ENCODE results near the gene TSPAN18.

The TSPAN18 gene

GRCh38 chr11:44804449-44805437 lies 78.0 kb downstream of the TSPAN18 start:
- DNase-seq: no peak

DNA sequence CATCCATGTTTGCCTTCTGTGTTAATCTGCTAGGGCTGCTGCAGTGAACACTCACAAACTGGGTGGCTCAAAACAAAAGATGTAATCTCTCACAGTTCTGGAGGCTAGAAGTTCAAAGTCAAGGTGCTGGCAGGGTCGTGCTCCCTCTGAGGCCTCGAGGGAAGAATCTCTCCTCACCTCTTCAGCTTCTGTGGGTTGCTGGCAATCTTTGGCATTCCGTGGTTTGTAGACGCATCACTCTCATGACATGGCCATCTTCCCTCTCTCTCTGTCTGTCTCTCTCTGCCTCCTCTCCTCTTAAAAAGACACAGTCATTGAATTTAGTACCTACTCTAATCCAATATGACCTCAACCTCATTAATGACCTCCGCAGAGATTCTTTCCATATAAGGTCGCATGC lies 78.8 kb downstream of the TSPAN18 start:
- DNase-seq: no peak

DNA sequence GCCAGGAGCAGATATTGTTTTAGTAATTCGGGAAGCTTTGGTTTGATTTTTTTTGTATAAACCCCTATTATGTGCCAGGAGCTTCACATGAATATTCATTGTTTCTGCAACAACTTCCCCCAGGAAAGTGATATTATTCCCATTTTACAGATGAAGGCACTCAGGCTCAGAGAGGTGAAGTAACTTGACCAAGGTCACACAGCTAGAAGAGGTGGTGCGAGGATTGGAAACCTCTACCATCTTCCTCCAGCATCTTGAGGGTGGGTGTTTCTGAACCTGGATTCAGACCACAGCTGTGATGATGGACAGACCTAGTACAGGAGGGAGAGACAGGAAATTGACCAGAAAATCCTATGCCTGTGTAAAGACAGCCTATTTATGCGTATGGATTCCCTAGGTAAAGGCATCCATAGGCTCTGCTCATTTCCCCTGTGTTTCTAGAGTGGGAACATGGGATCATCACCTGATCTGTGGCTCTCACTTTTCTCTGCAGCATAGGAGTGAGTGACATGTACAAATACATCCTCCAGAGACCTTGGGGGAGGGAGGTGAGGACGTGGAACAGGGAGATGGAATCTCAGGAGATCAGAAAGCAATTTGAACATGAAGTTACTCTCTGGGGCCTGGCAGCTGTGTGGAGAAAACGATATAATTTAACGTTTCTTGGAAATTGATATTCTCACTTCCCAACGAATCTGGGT lies 81.4 kb downstream of the TSPAN18 start:
- no peak for DNase-seq

DNA sequence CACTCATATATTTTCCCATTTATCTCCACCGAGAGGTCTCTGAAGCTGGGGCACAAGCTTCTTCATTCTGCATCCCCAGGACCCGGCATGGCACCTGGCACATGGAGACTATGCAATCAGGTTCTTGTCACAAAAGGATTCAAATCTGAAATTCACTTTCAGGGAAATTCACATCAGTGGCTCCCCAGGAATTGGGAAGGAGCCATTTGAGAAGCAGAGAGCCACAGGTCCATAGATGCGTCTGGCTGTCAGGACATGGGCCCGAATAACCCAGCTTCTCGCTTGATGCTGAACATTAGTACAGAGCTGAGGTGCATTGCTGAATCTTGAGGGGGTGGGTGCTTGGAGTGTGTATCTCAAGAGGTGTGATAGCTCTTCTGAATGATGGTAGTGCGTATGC lies 82.5 kb downstream of the TSPAN18 start:
- DNase-seq: no peak

- no peak for DNase-seq
Observed at GRCh38 chr11:44811841-44812448, 85.2 kb downstream of the TSPAN18 start.

DNA sequence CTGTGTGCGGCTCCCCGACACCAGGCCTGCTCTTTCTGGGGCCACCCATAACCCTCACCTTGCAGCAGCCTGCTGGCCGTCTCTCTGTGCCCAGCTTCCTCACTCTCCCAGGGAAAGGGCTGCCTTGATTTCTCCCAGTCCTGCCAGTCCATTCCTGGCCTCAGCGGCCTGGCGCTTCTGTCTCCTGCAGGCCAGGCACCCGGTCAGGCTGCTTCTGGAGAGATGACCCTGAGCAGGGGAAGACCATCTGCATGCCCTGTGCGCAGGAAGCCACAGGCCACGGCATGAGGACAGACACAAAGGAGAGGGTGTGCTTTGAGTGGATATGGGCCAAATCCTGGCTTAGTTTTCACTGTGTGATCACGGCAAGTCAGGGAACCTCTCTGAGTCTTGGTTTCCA lies 86.2 kb downstream of the TSPAN18 start:
- DNase-seq: no peak

GRCh38 chr11:44813401-44813800 lies 86.6 kb downstream of the TSPAN18 start:
- DNase-seq: no peak

DNA sequence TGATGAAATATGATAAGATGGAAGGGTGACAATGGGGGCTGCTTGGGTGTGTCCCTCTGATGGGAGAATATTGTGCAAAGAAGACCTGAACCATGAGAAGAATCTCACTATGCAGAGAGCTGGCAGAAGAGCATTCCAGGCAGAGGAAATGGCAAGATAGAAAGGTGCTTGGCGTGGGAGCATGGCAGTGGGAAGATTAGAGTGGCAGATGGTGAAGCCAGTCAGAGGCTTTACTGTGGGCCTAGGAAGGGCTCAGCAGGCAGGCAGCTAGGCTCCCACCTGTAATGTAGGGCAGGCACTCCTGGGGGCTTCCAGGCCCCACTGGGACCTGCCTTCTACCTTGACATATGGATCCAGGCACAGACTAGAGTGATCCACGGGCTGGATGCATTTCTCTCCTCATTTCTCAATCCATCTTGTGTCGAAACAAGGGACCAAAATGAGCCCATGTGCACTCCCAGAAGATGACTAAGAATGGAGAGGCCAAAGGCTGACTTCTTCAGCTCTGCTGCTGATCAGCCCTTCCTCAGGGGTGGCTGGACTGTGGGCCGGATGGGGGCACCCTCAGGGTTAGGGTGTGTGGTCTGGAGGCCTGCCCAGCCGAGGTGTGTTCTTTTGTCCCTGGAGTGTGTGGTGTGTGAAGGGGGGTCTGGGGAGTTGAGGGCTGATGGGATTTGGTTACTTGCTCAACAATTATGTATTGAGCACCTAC lies 88.3 kb downstream of the TSPAN18 start:
- no peak for DNase-seq

GRCh38 chr11:44815917-44816456 lies 89.2 kb downstream of the TSPAN18 start:
- DNase-seq: no peak

DNA sequence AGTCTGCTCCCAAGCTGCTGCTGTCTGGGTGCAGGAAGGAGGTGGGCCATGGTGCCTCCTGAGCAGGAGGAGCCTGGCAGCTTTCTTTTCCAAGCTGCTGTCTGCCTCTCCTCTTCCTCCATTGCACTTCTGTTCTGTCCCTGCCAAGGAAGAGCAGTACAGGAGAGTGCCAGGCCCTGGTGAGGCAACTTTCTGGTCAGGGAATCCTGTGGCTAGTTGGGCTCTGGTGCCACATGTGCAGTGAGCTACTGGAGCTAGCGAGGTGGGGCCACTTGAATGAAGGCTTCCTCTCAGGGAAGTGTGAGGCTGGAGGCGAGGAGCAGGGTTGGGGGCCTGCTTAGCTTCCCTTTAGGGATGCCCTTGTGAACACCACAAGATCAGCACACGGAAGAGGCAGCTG lies 90.0 kb downstream of the TSPAN18 start:
- DNase-seq: no peak

DNA sequence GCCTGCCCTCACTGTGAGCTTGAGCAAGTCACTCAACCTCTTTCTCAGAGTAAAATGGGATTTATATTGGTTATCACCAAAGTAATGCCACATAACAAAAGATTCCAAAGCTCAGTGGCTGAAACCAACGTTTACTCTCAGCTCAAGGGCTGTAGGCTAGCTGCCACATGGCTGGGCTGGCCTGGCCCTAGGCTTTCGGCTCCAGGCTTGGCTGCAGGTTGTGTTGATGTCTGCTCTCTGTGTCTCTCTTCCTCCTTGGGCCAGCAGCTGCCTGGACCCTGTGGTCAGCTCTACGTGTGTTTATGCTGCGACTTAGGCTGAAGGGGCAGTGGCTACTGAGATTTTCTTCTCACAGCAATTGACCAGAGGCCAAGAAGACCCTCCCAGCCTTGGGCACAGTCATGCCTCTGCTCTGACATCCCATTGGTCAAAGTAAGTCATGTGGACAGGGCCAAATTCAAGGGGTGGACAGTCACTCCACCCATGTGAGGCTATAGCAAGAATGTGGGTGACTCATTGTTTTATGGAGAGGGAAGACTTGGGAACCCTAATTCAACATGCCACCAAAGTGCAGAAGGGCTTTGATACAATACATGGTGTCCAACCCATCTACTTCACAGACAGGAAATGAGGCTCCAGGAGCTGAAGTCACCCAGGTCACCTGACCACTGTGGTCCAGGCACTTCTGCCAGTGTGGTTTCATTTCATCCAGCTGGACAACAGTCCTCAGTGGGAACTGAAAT lies 90.6 kb downstream of the TSPAN18 start:
- DNase-seq: no peak

DNA sequence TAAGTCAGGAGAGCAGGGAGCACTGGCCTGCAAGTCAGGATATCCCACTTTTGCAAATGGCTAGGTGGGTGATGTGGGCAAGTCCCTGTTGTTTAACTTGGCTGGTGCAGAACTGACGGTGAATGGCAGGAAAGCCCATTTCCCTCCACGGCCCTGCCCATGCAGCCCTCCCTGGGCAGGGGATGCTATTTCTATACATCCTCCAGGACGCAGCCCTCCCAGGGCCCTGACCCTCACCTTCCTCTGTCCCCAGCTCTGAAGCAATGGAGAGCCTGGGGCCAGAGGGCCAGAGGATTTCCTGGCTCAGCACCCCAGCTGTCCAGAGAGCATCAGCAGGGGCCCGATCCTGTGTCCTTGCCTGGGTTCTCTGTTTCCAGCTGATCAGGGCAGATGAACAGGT lies 91.3 kb downstream of the TSPAN18 start:
- DNase-seq: no peak

GRCh38 chr11:44819346-44819745 lies 92.6 kb downstream of the TSPAN18 start:
- no peak for DNase-seq

- no peak for DNase-seq
Observed at GRCh38 chr11:44822369-44822768, 95.6 kb downstream of the TSPAN18 start.

DNA sequence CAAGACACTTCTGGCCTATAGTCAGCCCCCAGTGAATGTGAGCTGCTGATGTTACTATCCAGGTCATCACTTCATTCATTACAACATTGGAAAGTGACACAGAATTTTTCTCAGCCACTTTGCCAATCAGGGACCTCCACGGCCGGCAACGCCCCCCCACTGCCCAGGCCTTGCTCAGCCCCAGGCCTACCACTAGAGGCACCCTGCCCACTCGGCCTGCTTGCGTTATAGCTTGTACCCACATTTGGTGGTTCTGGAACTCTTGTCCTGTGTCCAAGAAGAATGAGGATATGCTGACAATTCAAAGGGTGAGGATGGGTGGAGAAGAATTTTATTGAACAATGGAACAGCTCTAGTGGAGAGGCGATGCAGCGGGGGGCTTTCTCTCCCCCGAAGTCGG lies 96.2 kb downstream of the TSPAN18 start:
- no peak for DNase-seq

GRCh38 chr11:44823868-44824267 lies 97.1 kb downstream of the TSPAN18 start:
- DNase-seq: no peak

DNA sequence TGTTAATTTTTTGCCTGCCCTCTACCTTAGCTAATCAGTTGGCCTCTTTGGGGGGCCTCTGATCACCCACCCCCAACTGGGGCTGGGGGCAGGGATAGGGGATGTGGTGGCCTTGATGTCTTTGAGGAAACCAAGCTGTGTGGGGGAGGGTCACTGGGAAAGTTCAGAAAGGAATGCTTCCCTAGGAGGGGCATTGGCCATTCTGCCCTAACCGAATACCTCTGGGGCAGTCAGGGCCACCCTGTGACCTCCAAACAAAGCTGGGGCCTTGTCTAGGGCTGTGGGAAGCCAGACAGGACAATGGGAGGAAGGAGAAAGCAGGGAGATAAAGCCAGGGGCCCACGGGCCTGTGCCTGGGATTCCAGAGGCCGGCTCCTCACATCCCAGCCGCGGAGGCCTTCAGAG lies 97.5 kb downstream of the TSPAN18 start:
- DNase-seq: no peak

DNA sequence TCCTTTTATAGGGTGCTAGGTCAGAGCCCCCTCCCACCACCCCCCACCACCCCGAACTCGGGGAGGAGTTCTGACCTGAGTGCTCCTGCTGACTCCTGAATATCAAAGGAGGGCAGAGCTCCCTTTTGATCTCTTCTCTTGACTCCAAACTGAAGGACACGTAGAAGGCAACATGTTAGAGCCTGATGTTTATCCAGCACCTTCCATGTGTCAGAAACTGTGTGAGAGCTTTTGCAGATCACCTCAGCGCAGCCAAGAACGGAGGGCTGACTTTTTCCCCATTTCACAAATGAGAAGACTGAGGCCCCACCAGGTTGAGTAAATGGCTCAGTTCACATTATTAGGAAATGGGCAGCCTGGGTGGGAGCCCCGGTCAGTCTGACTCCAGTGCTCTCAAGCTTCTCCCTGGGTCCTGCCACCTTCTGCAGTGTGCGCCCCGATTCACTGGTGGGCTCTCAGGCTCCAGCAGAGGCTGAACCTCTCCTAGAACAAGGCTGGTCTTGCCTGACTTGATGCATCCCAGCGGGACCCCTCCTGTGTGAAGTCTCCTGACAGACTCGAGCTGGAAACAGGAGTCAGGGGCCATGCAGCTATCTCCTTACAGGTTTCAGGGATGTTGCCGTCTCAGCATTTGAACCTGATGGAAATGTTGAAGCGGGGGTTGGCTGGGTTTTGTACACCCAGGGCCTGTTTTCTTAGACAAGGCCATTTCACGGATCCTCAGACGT lies 98.5 kb downstream of the TSPAN18 start:
- DNase-seq: no peak

DNA sequence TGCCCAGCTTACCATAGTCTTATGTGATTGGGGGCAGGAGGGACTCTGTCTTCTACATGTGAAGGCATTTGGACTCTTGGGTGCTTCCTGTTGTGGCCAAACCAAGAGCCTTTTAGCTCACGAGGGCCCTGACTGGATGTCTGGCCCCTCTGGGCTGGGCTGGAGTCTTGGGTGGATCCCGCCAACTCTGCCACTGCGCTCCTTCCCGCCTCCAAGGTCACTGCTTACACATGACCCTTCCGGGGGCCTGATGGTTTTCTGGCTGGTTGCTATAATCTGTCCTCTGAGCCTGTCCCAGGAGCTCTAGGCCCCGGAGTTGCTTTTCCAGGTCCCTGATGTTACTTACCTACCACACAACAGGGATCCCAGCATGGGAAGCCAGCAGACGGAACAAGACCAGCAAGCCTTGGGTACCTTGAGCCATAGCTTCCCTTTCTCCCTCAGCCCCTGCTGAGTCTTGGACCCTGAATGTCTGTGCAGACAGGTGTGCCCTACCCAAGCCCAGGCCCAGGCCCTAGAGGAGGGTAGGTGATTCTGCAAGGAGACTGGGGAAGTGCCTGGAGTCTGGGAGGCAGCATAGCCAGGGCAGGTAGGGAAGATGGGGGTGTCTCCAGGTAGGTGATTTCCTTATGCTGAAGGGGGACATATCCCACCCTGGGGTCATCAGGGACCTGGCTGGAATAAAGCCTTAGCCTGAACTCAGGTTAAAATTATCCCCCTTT lies 100.3 kb downstream of the TSPAN18 start:
- no peak for DNase-seq

DNA sequence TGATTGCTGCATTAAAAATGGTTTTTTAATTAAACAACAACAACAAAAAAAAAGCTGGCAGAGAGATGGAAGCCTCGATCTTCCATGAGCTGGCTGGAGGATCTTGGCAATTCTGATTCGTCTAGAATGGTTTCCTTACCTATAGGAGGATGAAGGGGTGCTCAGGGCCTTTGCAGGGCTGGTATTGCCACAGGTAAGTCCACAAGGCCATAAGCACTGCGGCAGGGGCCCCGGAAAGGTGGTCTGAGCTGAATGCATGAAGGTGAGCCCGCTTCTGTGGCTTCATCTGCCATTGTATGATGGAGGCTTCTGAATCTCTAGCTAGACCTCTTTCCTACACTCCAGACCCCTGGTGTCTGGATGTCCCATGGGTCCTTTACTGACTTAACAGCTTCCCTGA lies 101.5 kb downstream of the TSPAN18 start:
- DNase-seq: no peak

GRCh38 chr11:44829838-44830237 lies 103.1 kb downstream of the TSPAN18 start:
- DNase-seq: no peak
